Rectal smooth muscle tissue (tissue), 1 donor: Measurements from ENCODE around the gene ATF7IP.

Source experiments
- H3K27ac ChIP-seq: one replicate; pipeline ENCODE4 v1.7.0; 2013; ENCODE audit warnings: low read depth, low read length, inconsistent platforms
- H3K27me3 ChIP-seq: one replicate; pipeline ENCODE4 v1.7.0; 2013; ENCODE audit warnings: low read length; ENCODE audit not compliant: control insufficient read depth, insufficient read depth
- H3K36me3 ChIP-seq: one replicate; pipeline ENCODE4 v1.7.0; 2013; ENCODE audit warnings: low read length; ENCODE audit not compliant: control insufficient read depth, insufficient read depth
- H3K4me1 ChIP-seq: one replicate; pipeline ENCODE4 v1.7.0; 2013; ENCODE audit warnings: low read length; ENCODE audit not compliant: control insufficient read depth, insufficient read depth
- H3K4me3 ChIP-seq: one replicate; pipeline ENCODE4 v1.7.0; 2013; ENCODE audit warnings: low read length
- H3K9ac ChIP-seq: one replicate; pipeline ENCODE4 v1.7.0; 2013; ENCODE audit warnings: low read length

ATF7IP gene

GRCh38 chr12:14430394-14430986 is 65.0 kb downstream of the ATF7IP start:
- Histone ChIP-seq H3K4me3 (no peak overlapping the region), H3K36me3 (peaks cover 7% of the 10 kb centered on the region), H3K27ac (no peak overlapping the region), H3K27me3 (no peaks in the 10 kb centered on the region), H3K9ac (no peak overlapping the region), H3K4me1 (no peaks in the 10 kb centered on the region)

GRCh38 chr12:14431975-14432374 is 66.5 kb downstream of the ATF7IP start:
- Histone ChIP-seq H3K9ac (no peak overlapping the region), H3K36me3 (peaks cover 14% of the 10 kb centered on the region), H3K4me3 (no peak overlapping the region), H3K4me1 (no peaks in the 10 kb centered on the region), H3K27ac (no peak overlapping the region), H3K27me3 (no peaks in the 10 kb centered on the region)

DNA sequence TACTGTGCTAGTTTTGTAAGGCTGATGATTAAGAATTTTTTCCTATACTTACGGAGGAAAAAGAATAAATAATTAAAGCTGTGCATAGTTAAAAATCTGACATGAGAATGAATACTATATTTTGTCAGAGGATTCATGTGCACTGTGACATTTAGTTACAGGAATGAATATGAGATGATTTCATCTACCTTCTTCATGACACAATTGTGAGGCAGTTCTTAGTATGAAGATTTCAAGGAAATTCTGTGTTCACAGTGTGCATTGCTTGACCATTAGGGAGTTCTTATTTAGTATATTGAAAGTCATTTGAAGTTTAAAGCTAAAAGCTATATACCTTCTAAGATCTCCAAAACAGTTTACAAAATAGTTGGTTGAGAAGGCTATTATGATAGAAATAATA is 70.1 kb downstream of the ATF7IP start:
- H3K9ac ChIP-seq, result no peak overlapping the region
- H3K27ac ChIP-seq, result no peak overlapping the region
- H3K4me1 ChIP-seq, result no peaks in the 10 kb centered on the region
- H3K4me3 ChIP-seq, result no peak overlapping the region
- no peaks in the 10 kb centered on the region for H3K27me3 ChIP-seq
- H3K36me3 ChIP-seq, result peaks cover 18% of the 10 kb centered on the region

DNA sequence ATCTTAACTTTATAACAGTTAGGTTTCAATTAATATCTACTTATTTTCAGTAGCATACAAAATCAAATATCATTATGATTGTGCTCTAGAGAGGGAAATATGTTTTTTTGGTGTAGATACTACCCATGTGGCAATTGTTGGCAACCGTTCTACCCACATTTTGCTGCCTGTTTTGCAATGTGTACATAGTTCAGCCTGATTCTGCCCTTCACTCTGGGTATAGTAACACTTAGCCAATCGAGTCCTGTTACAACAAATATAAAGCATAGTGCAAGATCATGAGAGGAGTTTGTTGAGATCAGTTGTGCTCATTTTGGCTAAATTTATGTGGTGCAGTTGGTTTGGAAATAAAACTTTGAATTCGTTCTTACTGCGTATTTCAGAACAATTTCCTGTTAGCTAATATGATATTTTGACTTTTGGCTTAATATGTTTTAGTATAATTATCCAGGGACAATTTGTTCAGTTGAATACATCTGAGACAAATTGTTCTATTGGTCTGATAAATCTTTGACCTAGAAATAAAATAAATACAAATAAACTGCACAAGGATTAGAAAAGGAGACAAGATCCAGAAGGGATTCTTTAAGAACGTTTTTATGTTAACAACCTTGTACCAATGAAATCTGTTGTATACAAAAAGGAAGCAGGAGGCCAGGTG is 76.9 kb downstream of the ATF7IP start:
- H3K36me3 ChIP-seq, result peaks cover 11% of the 10 kb centered on the region
- H3K4me1 ChIP-seq, result no peaks in the 10 kb centered on the region
- no peak overlapping the region for H3K4me3 ChIP-seq
- H3K9ac ChIP-seq, result no peak overlapping the region
- no peaks in the 10 kb centered on the region for H3K27me3 ChIP-seq
- H3K27ac ChIP-seq, result peak overlapping the region; percentile 38

DNA sequence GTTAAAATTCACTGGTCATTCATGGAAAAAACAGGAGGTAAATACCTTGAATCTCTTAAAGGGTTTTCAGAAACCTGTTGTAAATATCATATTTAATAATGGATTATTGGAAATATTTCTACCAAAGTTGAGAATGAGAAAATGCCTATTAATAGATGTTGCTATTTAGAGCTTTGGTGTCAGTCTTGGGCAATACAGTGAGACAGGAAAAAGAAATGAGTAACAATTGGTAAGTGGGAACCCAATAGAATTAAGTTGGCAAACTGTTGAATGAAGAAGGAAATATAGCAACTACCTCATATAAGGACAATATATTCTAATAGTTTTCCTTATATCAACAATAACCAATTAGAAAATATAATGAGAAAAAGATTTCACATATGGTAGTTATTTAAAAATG is 78.0 kb downstream of the ATF7IP start:
- H3K4me3 ChIP-seq, result no peak overlapping the region
- H3K4me1 ChIP-seq, result no peaks in the 10 kb centered on the region
- no peaks in the 10 kb centered on the region for H3K27me3 ChIP-seq
- H3K36me3 ChIP-seq, result peaks cover 13% of the 10 kb centered on the region
- H3K9ac ChIP-seq, result no peak overlapping the region
- H3K27ac ChIP-seq, result no peak overlapping the region

DNA sequence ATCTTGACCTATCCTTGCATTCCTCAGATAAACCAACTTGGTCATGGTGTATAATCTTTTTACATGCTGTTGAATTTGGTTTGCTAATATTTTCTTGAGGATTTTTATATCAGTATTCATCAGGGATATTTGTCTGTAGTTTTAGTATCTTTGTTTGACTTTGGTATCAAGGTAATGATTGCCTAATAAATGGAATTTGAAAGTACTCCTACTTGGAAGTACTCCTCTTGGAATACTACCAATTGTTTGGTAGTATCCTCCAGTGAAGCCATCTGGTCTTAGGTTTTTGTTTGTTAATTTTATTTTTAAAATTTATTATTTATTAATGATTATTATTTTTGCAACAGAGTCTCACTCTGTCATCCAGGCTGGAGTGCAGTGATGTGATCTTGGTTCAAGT is 85.0 kb downstream of the ATF7IP start:
- Histone ChIP-seq H3K27me3 (no peaks in the 10 kb centered on the region), H3K4me3 (no peak overlapping the region), H3K27ac (no peak overlapping the region), H3K4me1 (no peaks in the 10 kb centered on the region), H3K9ac (no peak overlapping the region), H3K36me3 (peaks cover 23% of the 10 kb centered on the region)

GRCh38 chr12:14452336-14452735 is 86.9 kb downstream of the ATF7IP start:
- H3K27me3 ChIP-seq, result no peaks in the 10 kb centered on the region
- peaks cover 22% of the 10 kb centered on the region for H3K36me3 ChIP-seq
- no peaks in the 10 kb centered on the region for H3K4me1 ChIP-seq
- no peak overlapping the region for H3K9ac ChIP-seq
- no peak overlapping the region for H3K27ac ChIP-seq
- H3K4me3 ChIP-seq, result no peak overlapping the region

DNA sequence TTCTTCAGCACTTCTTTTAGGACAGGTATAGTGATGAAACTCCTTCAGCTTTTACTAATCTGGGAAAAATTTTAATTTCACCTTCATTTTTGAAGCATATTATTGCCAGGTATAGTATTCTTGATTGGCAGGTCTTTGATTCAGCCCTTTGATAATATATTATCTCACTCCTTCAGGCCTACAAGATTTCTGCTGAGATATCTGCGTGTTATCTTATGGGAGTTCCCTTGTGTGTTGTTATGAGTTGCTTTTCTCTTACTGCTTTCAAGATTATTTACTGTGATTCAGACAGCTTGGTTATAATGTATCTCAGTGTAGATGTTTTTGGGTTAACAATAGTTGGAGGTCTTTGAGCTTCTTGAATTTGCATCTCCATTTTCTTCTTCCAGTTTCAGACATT is 87.4 kb downstream of the ATF7IP start:
- Histone ChIP-seq H3K9ac (no peak overlapping the region), H3K36me3 (peaks cover 19% of the 10 kb centered on the region)

GRCh38 chr12:14454098-14454907 is 88.8 kb downstream of the ATF7IP start:
- Histone ChIP-seq H3K9ac (no peak overlapping the region), H3K4me3 (no peak overlapping the region), H3K27ac (no peak overlapping the region), H3K4me1 (no peaks in the 10 kb centered on the region), H3K36me3 (peaks cover 16% of the 10 kb centered on the region), H3K27me3 (no peaks in the 10 kb centered on the region)

More for the DNA sequence above, 87.4 kb downstream of the ATF7IP start:
- H3K4me3 ChIP-seq, result no peak overlapping the region
- no peak overlapping the region for H3K27ac ChIP-seq
- no peaks in the 10 kb centered on the region for H3K4me1 ChIP-seq
- H3K27me3 ChIP-seq, result no peaks in the 10 kb centered on the region

- peaks cover 11% of the 10 kb centered on the region for H3K36me3 ChIP-seq
- no peaks in the 10 kb centered on the region for H3K27me3 ChIP-seq
- H3K9ac ChIP-seq, result no peak overlapping the region
- H3K27ac ChIP-seq, result no peak overlapping the region
- H3K4me1 ChIP-seq, result no peaks in the 10 kb centered on the region
- no peak overlapping the region for H3K4me3 ChIP-seq
Observed at GRCh38 chr12:14460212-14460841, 94.8 kb downstream of the ATF7IP start.

- H3K27ac ChIP-seq, result no peak overlapping the region
- H3K4me3 ChIP-seq, result no peak overlapping the region
- H3K27me3 ChIP-seq, result no peaks in the 10 kb centered on the region
- peaks cover 13% of the 10 kb centered on the region for H3K36me3 ChIP-seq
- H3K9ac ChIP-seq, result no peak overlapping the region
- no peaks in the 10 kb centered on the region for H3K4me1 ChIP-seq
Observed at GRCh38 chr12:14471497-14471896, 106.0 kb downstream of the ATF7IP start.

GRCh38 chr12:14473707-14474287 is 108.3 kb downstream of the ATF7IP start:
- no peak overlapping the region for H3K9ac ChIP-seq
- no peak overlapping the region for H3K27ac ChIP-seq
- H3K4me3 ChIP-seq, result no peak overlapping the region
- no peaks in the 10 kb centered on the region for H3K4me1 ChIP-seq
- H3K27me3 ChIP-seq, result no peaks in the 10 kb centered on the region
- H3K36me3 ChIP-seq, result peaks cover 13% of the 10 kb centered on the region
